Smooth muscle cell of the coronary artery (primary cell): ENCODE data around the gene ZNF891. TPM values are rescaled to one million over a fixed set of nuclear protein-coding genes. Genes with fewer than 3 reads are reported as not detected.

Source experiments
- total RNA-seq: library from RNA; depleted of rRNA; stranded (reverse); fragments of >200 nt; gene quantifications from 2 replicates; pipeline ENCODE4 v1.2.3, GENCODE V29; 2014; ENCODE audit warnings: low replicate concordance

ZNF891 gene
- total RNA-seq: 0.53 and 0.94 TPM in 2 replicates

GRCh38 chr12:133130038-133130807 is at the start of gene ZNF891, which contains the start of gene ZNF10:
ZNF891 (minus strand) TSS chr12:133130274; CDS start chr12:133121918, 8,356 bp downstream.
ZNF10 (plus strand) TSS chr12:133130627; CDS start chr12:133144493, 13,866 bp downstream.

GRCh38 chr12:133080368-133081158 is 49.5 kb downstream of the ZNF891 start, which contains the start of gene ZNF140:
ZNF140 (plus strand) TSS chr12:133080923; CDS start chr12:133081321, 398 bp downstream.

Other genes with a start within 250 kb of the ZNF891 start
- gene CHFR, start 242.7 kb downstream of the ZNF891 start, total RNA-seq: 26.2 and 39.8 TPM in 2 replicates
- gene ZNF605, start 174.0 kb downstream of the ZNF891 start, total RNA-seq: 8.0 and 8.2 TPM in 2 replicates
- 5.1 and 11.7 TPM in 2 replicates for gene ZNF26, start 143.9 kb downstream of the ZNF891 start, total RNA-seq
- 19.2 and 23.3 TPM in 2 replicates for gene ZNF84, start 92.8 kb downstream of the ZNF891 start, total RNA-seq
- gene ZNF140, start 49.4 kb downstream of the ZNF891 start, total RNA-seq: 17.0 and 40.1 TPM in 2 replicates
- gene ZNF10, start 353 bp upstream of the ZNF891 start, total RNA-seq: 8.3 TPM in 2 replicates
- gene ZNF268, start 51.2 kb upstream of the ZNF891 start, total RNA-seq: 26.2 and 30.5 TPM in 2 replicates
- not detected in 2 replicates for gene ANHX, start 105.6 kb upstream of the ZNF891 start, total RNA-seq